Fibroblast of skin of abdomen (primary cell): ENCODE results near the gene PTPN14.

Experiments
- DNase-seq: peaks from one replicate; pipeline ENCODE4 v3.0.0-alpha.2; 2013

The PTPN14 gene

GRCh38 chr1:214303141-214303930 is 248.1 kb downstream of the PTPN14 start:
- DNase-seq = peak; percentile 16

DNA sequence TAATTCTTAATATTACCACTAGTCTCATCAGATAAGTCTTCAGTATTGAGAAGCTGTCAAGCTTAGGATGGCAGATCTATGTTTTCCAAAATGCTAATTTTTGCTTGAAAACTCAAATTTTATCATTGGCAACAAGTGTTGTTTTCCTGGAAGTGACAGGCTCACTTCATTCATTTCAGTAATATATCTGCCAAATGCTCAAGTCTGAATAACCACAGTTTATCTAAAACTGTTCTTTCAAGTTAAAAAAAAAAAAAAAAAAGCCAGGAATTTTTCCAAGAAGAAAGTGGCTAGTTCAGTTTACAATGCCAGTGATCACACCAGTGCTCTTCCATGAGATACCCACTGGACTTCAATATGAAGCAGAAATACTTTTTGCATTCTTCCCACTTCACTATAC is 249.9 kb downstream of the PTPN14 start:
- no peak for DNase-seq

DNA sequence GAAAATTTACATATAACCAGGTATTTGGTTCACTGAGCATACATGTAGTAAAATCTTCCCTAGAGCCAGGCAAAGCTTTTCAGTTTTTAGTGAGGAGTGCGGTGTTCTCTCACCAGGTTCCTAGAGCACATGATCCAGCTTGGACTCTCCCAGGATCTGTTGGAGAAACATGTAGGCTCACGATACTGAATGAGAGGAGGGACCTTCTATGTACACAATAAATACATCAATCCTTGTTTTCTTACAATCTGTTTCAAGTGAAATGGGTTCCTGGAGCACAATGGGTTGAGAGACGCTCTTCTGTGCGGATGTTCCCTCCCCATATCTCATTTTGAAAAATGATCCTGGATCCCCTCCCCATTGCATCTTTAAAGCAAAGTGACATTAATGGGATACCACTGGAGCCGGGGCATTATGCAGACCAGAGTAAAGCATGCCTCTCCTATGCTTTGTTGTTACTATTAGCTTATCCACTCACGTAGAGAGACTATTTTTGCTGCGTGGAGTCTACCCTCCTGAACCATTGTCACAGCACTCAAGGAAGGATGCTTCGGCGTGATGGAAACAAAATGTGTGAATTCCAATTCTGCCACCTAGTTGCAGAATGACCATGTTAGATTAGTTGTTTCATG is 251.1 kb downstream of the PTPN14 start:
- no peak for DNase-seq
